ENCODE measurements around the gene BICDL2. TPM values are rescaled to one million over a fixed set of nuclear protein-coding genes. Genes with fewer than 3 reads are reported as not detected.
"Not testable (repeated sequence)": the region's sequence is repeated elsewhere in the genome, so short reads cannot be mapped to it uniquely, and the experiment has no call there.

Gene BICDL2
- under 1 TPM; 0.40 to 0.46 TPM for total RNA-seq

GRCh38 chr16:3036726-3037315, at the start of gene BICDL2:
BICDL2 (minus strand) TSS chr16:3036944; CDS start chr16:3035496, 1,448 bp downstream.
- Mint-ChIP-seq H3K9me3 (no peaks in the 10 kb centered on the region), H3K36me3 (no peaks in the 10 kb centered on the region), H3K27me3 (peaks cover 56% of the 10 kb centered on the region), H3K4me3 (no peak within 1 kb of the TSS), H3K4me1 (ENCODE audit: low read depth) (peaks cover 14% of the 10 kb centered on the region), H3K27ac (no peak within 1 kb of the TSS)
- intact Hi-C loops (cut with micrococcal nuclease): no loop called here
- no peak for DNase-seq
- ChIA-PET CTCF (interaction anchor here (3.5 kb wide), 1 partner anchor 8 kb away, joined by 32 read pairs; no protein-coding TSS in a partner anchor), POLR2A (no interaction called here)

- Mint-ChIP-seq H3K9me3 (peaks cover 3% of the 10 kb centered on the region), H3K36me3 (peaks cover 5% of the 10 kb centered on the region), H3K4me1 (ENCODE audit: low read depth) (peaks cover 43% of the 10 kb centered on the region), H3K4me3 (no peak overlapping the region), H3K27me3 (no peaks in the 10 kb centered on the region), H3K27ac (peak overlapping the region; percentile 30)
- ChIA-PET POLR2A (interaction anchor here (1.1 kb wide), 1 partner anchor 8 kb away, joined by 3 read pairs; no protein-coding TSS in a partner anchor), CTCF (interaction anchor here (1.3 to 1.4 kb wide), 2 partner anchors 11 to 28 kb away, joined by 3 to 7 read pairs; no protein-coding TSS in a partner anchor)
- intact Hi-C loops (cut with micrococcal nuclease): no loop called here
- no peak for DNase-seq
These were observed 49.3 kb upstream of the BICDL2 start for GRCh38 chr16:3085868-3086595.

- no peak overlapping the region for H3K4me3 Mint-ChIP-seq
- peaks cover 10% of the 10 kb centered on the region for H3K36me3 Mint-ChIP-seq
These were observed 48.4 kb upstream of the BICDL2 start for GRCh38 chr16:3084969-3085670.

GRCh38 chr16:3084491-3084890, 47.7 kb upstream of the BICDL2 start:
- no peak overlapping the region for H3K4me3 Mint-ChIP-seq
- CTCF ChIA-PET: interaction anchor here (1.0 to 1.3 kb wide), 2 partner anchors 47 to 53 kb away, joined by 3 to 5 read pairs; no protein-coding TSS in a partner anchor

More at GRCh38 chr16:3084969-3085670, 48.4 kb upstream of the BICDL2 start:
- H3K27ac Mint-ChIP-seq: no peak overlapping the region
- intact Hi-C loops (cut with micrococcal nuclease): no loop called here
- peaks cover 48% of the 10 kb centered on the region for H3K4me1 Mint-ChIP-seq (ENCODE audit: low read depth)
- POLR2A ChIA-PET: no interaction called here
- CTCF ChIA-PET: no interaction called here
- no peaks in the 10 kb centered on the region for H3K27me3 Mint-ChIP-seq
- peaks cover 12% of the 10 kb centered on the region for H3K9me3 Mint-ChIP-seq
- DNase-seq: no peak

GRCh38 chr16:3083408-3083807, 46.7 kb upstream of the BICDL2 start:
- Mint-ChIP-seq H3K4me1 (ENCODE audit: low read depth) (peaks cover 61% of the 10 kb centered on the region), H3K36me3 (peaks cover 23% of the 10 kb centered on the region), H3K9me3 (peaks cover 23% of the 10 kb centered on the region), H3K27ac (peak overlapping the region; percentile 54)
- H3K27me3 Mint-ChIP-seq; DNase-seq; H3K4me3 Mint-ChIP-seq; intact Hi-C loops (cut with micrococcal nuclease): not testable (repeated sequence)
- POLR2A ChIA-PET: interaction anchor here (1.3 kb wide), 1 partner anchor 9 kb away, joined by 5 read pairs; no protein-coding TSS in a partner anchor
- CTCF ChIA-PET: interaction anchor here (1.0 to 1.3 kb wide), 2 partner anchors 48 to 52 kb away, joined by 3 to 5 read pairs; no protein-coding TSS in a partner anchor

More at GRCh38 chr16:3084491-3084890, 47.7 kb upstream of the BICDL2 start:
- intact Hi-C loops (cut with micrococcal nuclease): no loop called here
- POLR2A ChIA-PET: interaction anchor here (1.3 kb wide), 1 partner anchor 10 kb away, joined by 5 read pairs; no protein-coding TSS in a partner anchor
- H3K4me1 Mint-ChIP-seq (ENCODE audit: low read depth): peaks cover 54% of the 10 kb centered on the region
- H3K9me3 Mint-ChIP-seq: peaks cover 19% of the 10 kb centered on the region
- no peak overlapping the region for H3K27ac Mint-ChIP-seq
- no peak for DNase-seq
- H3K27me3 Mint-ChIP-seq: no peaks in the 10 kb centered on the region
- H3K36me3 Mint-ChIP-seq: peaks cover 16% of the 10 kb centered on the region

GRCh38 chr16:3081957-3082356, 45.2 kb upstream of the BICDL2 start:
- H3K4me3 Mint-ChIP-seq; intact Hi-C loops (cut with micrococcal nuclease); DNase-seq; H3K27me3 Mint-ChIP-seq: not testable (repeated sequence)
- CTCF ChIA-PET: interaction anchor here (1.1 kb wide), 1 partner anchor 23 kb away, joined by 3 read pairs; no protein-coding TSS in a partner anchor
- Mint-ChIP-seq H3K9me3 (peaks cover 26% of the 10 kb centered on the region), H3K4me1 (ENCODE audit: low read depth) (peaks cover 62% of the 10 kb centered on the region), H3K27ac (peak overlapping the region; percentile 81), H3K36me3 (peaks cover 30% of the 10 kb centered on the region)
- POLR2A ChIA-PET: interaction anchor here (1.1 kb wide), 1 partner anchor 17 kb away, joined by 3 read pairs; the partner anchor contains the start of gene IL32

- intact Hi-C loops (cut with micrococcal nuclease): no loop called here
- DNase-seq: no peak
- Mint-ChIP-seq H3K4me1 (ENCODE audit: low read depth) (peaks cover 75% of the 10 kb centered on the region), H3K27ac (peak overlapping the region; percentile 81), H3K9me3 (peaks cover 26% of the 10 kb centered on the region), H3K27me3 (no peaks in the 10 kb centered on the region), H3K36me3 (peaks cover 31% of the 10 kb centered on the region), H3K4me3 (no peak overlapping the region)
- ChIA-PET CTCF (interaction anchor here (0.7 to 2.1 kb wide), 3 partner anchors 16 to 49 kb away, joined by 3 to 8 read pairs (median 5); no protein-coding TSS in a partner anchor), POLR2A (interaction anchor here (0.7 kb wide), 1 partner anchor 21 kb away, joined by 4 read pairs; no protein-coding TSS in a partner anchor)
These were observed 43.3 kb upstream of the BICDL2 start for GRCh38 chr16:3080024-3080423.

- H3K4me3 Mint-ChIP-seq: peak overlapping the region; percentile 78
- peak overlapping the region; percentile 99 for H3K27ac Mint-ChIP-seq
- CTCF ChIA-PET: interaction anchor here (1.0 to 5.5 kb wide), 10 partner anchors 10 to 74 kb away, joined by 3 to 38 read pairs (median 6); partner anchors contain the start of gene ZNF213
- H3K9me3 Mint-ChIP-seq: peaks cover 26% of the 10 kb centered on the region
- peak; percentile 28 for DNase-seq
- intact Hi-C loops (cut with micrococcal nuclease): no loop called here
- H3K4me1 Mint-ChIP-seq (ENCODE audit: low read depth): peaks cover 87% of the 10 kb centered on the region
- POLR2A ChIA-PET: interaction anchor here (0.7 to 4.7 kb wide), 6 partner anchors 10 to 29 kb away, joined by 3 to 89 read pairs (median 6); partner anchors contain the start of gene IL32
- H3K36me3 Mint-ChIP-seq: peaks cover 30% of the 10 kb centered on the region
- no peaks in the 10 kb centered on the region for H3K27me3 Mint-ChIP-seq
These were observed 39.8 kb upstream of the BICDL2 start for GRCh38 chr16:3076577-3076976.

- peak; percentile 18 for DNase-seq
- peak overlapping the region; percentile 78 for H3K4me3 Mint-ChIP-seq
- CTCF ChIA-PET: interaction anchor here (1.0 to 5.5 kb wide), 7 partner anchors 10 to 57 kb away, joined by 3 to 38 read pairs (median 5); no protein-coding TSS in a partner anchor
- H3K4me1 Mint-ChIP-seq (ENCODE audit: low read depth): peaks cover 88% of the 10 kb centered on the region
- H3K9me3 Mint-ChIP-seq: peaks cover 22% of the 10 kb centered on the region
- H3K27me3 Mint-ChIP-seq: not testable (repeated sequence)
- H3K36me3 Mint-ChIP-seq: peaks cover 25% of the 10 kb centered on the region
- POLR2A ChIA-PET: interaction anchor here (0.7 to 4.7 kb wide), 7 partner anchors 10 to 83 kb away, joined by 3 to 89 read pairs (median 6); partner anchors contain the start of gene IL32
- intact Hi-C loops (cut with micrococcal nuclease): loop anchor here (1.0 to 2.0 kb wide), 3 partner anchors 11 to 18 kb away; partner anchors contain the start of gene IL32
- H3K27ac Mint-ChIP-seq: peak overlapping the region; percentile 99
These were observed 39.2 kb upstream of the BICDL2 start for GRCh38 chr16:3075946-3076345.

- H3K4me3 Mint-ChIP-seq: peak overlapping the region; percentile 78
- H3K36me3 Mint-ChIP-seq: peaks cover 21% of the 10 kb centered on the region
- H3K27ac Mint-ChIP-seq: peak overlapping the region; percentile 99
- DNase-seq: peak; percentile 46
- POLR2A ChIA-PET: interaction anchor here (0.7 to 4.7 kb wide), 9 partner anchors 9 to 84 kb away, joined by 3 to 89 read pairs (median 6); partner anchors contain the start of genes IL32 and ZNF213
- intact Hi-C loops (cut with micrococcal nuclease): loop anchor here (1.0 to 2.0 kb wide), 3 partner anchors 10 to 19 kb away; partner anchors contain the start of gene IL32
- peaks cover 18% of the 10 kb centered on the region for H3K9me3 Mint-ChIP-seq
- H3K27me3 Mint-ChIP-seq: no peaks in the 10 kb centered on the region
- peaks cover 87% of the 10 kb centered on the region for H3K4me1 Mint-ChIP-seq (ENCODE audit: low read depth)
- CTCF ChIA-PET: interaction anchor here (1.0 to 5.5 kb wide), 11 partner anchors 9 to 54 kb away, joined by 3 to 38 read pairs (median 4); partner anchors contain the start of gene IL32
These were observed 38.8 kb upstream of the BICDL2 start for GRCh38 chr16:3075523-3075915.

All from activated CD4-positive, alpha-beta memory T cell treated with anti-CD3 and anti-CD28 coated beads for 36 hours (primary cell).